Sciatic nerve (tissue), 2 donors: ENCODE data around the gene KLF9. TPM values are rescaled to one million over a fixed set of nuclear protein-coding genes. Genes with fewer than 3 reads are reported as not detected.
A peak's percentile ranks its signal among the peaks of the same experiment; 100 is the strongest.
"Not testable (repeated sequence)": the region's sequence is repeated elsewhere in the genome, so short reads cannot be mapped to it uniquely, and the experiment has no call there.

Experiments
- ATAC-seq: fragments of 200-7000 bp; cut with Tn5 transposase; one replicate; pipeline ENCODE4 v1.9.1; 2020; ENCODE audit warnings: mild to moderate bottlenecking, moderate library complexity
- DNase-seq: peaks from one replicate; pipeline ENCODE4 v3.0.0-alpha.2; 2020; ENCODE audit warnings: low spot score
- intact Hi-C: fragments of 100-400 bp; cut with DNase I; formaldehyde crosslinking; loops from one replicate; pipeline ENCODE4 v1.14.2; 2022
- total RNA-seq: library from RNA; stranded (reverse); fragmentation: NEBNext Ultra II Directional; extraction: Animal tissue kit (Norgen Biotek cat#: 25700); gene quantifications from one replicate; pipeline ENCODE4 v1.2.1, GENCODE V29; 2021
- donor health status: DM: no; HTN: no; CAD: no.
- donor health status: DM: no; HTN: no; CAD: no.

Gene KLF9
- total RNA-seq, 1 donor from 2014 or later: 94.6 TPM

GRCh38 chr9:70409280-70409679 lies 5.2 kb downstream of the KLF9 start:
- ATAC-seq: no peak
- DNase-seq: no peak
- intact Hi-C loops: loop anchor here (5.0 to 10.0 kb wide), 2 partner anchors 54 to 193 kb away; no protein-coding TSS in a partner anchor

GRCh38 chr9:70408393-70409040 lies 5.9 kb downstream of the KLF9 start:
- DNase-seq (no peak), ATAC-seq (no peak)
- intact Hi-C loops: loop anchor here (5.0 to 10.0 kb wide), 2 partner anchors 54 to 194 kb away; no protein-coding TSS in a partner anchor

GRCh38 chr9:70407081-70407503 lies 7.4 kb downstream of the KLF9 start:
- ATAC-seq (no peak), DNase-seq (no peak)
- intact Hi-C loops: loop anchor here (5.0 to 10.0 kb wide), 2 partner anchors 52 to 195 kb away; no protein-coding TSS in a partner anchor

- ATAC-seq (peak; percentile 6), DNase-seq (no peak)
- intact Hi-C loops: loop anchor here (5.0 to 10.0 kb wide), 2 partner anchors 52 to 196 kb away; no protein-coding TSS in a partner anchor
Observed at GRCh38 chr9:70406434-70406862, 8.0 kb downstream of the KLF9 start.

- DNase-seq (no peak), ATAC-seq (peak; percentile 1)
- intact Hi-C loops: loop anchor here (5.0 to 10.0 kb wide), 2 partner anchors 51 to 196 kb away; no protein-coding TSS in a partner anchor
Observed at GRCh38 chr9:70405808-70406433, 8.5 kb downstream of the KLF9 start.

GRCh38 chr9:70404261-70404660 lies 10.2 kb downstream of the KLF9 start:
- no peak for DNase-seq
- no peak for ATAC-seq
- intact Hi-C loops: loop anchor here (10.0 kb wide), 1 partner anchor 49 kb away; no protein-coding TSS in a partner anchor

- intact Hi-C loops: loop anchor here (10.0 kb wide), 1 partner anchor 49 kb away; no protein-coding TSS in a partner anchor
- ATAC-seq (no peak), DNase-seq (no peak)
Observed at GRCh38 chr9:70403618-70404025, 10.8 kb downstream of the KLF9 start.

- DNase-seq (no peak), ATAC-seq (no peak)
- intact Hi-C loops: loop anchor here (10.0 kb wide), 1 partner anchor 48 kb away; no protein-coding TSS in a partner anchor
Observed at GRCh38 chr9:70403166-70403565, 11.3 kb downstream of the KLF9 start.

- no peak for DNase-seq
- ATAC-seq: no peak
- intact Hi-C loops: loop anchor here (10.0 kb wide), 1 partner anchor 47 kb away; no protein-coding TSS in a partner anchor
Observed at GRCh38 chr9:70402213-70402612, 12.2 kb downstream of the KLF9 start.

- not testable (repeated sequence) for ATAC-seq
- intact Hi-C loops: loop anchor here (10.0 kb wide), 1 partner anchor 46 kb away; no protein-coding TSS in a partner anchor
Observed at GRCh38 chr9:70401241-70401640, 13.2 kb downstream of the KLF9 start.

GRCh38 chr9:70400107-70400892 lies 14.2 kb downstream of the KLF9 start:
- intact Hi-C loops: loop anchor here (10.0 kb wide), 1 partner anchor 45 kb away; no protein-coding TSS in a partner anchor
- ATAC-seq (no peak), DNase-seq (no peak)

More at GRCh38 chr9:70401241-70401640, 13.2 kb downstream of the KLF9 start:
- not testable (repeated sequence) for DNase-seq

- intact Hi-C loops: no loop called here
- DNase-seq (no peak), ATAC-seq (no peak)
Observed at GRCh38 chr9:70399141-70399540, 15.3 kb downstream of the KLF9 start.

GRCh38 chr9:70398145-70398556 lies 16.3 kb downstream of the KLF9 start:
- intact Hi-C loops: no loop called here
- ATAC-seq (peak; percentile 63), DNase-seq (no peak)

GRCh38 chr9:70395652-70396051 lies 18.8 kb downstream of the KLF9 start:
- DNase-seq (no peak), ATAC-seq (no peak)
- intact Hi-C loops: no loop called here

- DNase-seq (no peak), ATAC-seq (no peak)
- intact Hi-C loops: no loop called here
Observed at GRCh38 chr9:70392850-70393249, 21.6 kb downstream of the KLF9 start.

GRCh38 chr9:70392189-70392588 lies 22.3 kb downstream of the KLF9 start:
- DNase-seq: no peak
- peak; percentile 13 for ATAC-seq

GRCh38 chr9:70390933-70391341 lies 23.5 kb downstream of the KLF9 start:
- ATAC-seq (no peak), DNase-seq (no peak)
- intact Hi-C loops: no loop called here

More at GRCh38 chr9:70392189-70392588, 22.3 kb downstream of the KLF9 start:
- intact Hi-C loops: no loop called here

- intact Hi-C loops: no loop called here
- ATAC-seq (peak; percentile 51), DNase-seq (no peak)
Observed at GRCh38 chr9:70389621-70390266, 24.7 kb downstream of the KLF9 start.
